Measurements from ENCODE around the gene BEGAIN. TPM values are rescaled to one million over a fixed set of nuclear protein-coding genes. Genes with fewer than 3 reads are reported as not detected.
A peak's percentile ranks its signal among the peaks of the same experiment; 100 is the strongest.

Gene BEGAIN
- total RNA-seq, 4 donors from 2014 or later: 0.22 to 1.3 (median 0.50) TPM; not detected in 1

DNA sequence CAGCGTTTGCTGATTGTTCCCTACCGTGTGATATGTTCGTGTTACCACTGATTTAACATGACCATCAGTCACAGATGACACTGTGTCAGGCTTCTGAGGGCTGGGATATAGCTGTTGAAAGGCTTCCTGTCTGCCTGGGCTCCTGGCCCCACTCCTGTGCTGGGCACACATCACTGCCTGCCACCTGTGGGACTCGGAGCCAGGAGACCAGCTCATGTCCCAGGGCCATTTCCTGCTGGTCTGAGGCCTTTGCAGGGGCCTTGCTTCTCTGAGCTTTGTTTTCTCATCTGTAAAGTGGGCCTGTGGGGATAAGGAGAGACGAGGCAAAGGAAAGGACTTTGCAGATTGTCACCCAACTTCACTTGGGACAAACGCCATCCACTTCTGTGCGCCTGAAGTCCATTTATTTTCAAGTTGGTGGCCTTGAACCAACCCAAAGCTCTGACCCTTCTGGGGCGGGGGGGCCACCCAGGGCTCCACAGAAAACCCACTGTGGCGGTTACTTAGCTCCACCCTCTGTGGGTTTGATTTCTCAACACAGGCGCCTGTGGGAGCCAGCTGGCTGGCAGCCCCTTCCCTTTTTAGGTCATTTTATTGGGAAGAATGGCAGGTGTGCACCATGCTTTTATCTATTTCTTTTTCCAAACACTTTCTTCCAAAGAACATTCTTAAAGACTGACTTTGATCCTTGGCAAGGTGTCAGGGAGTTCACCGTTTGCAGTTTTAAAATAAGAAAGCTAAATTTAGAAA, 54.1 kb downstream of the BEGAIN start:
- peak in 1 of 2 donors; percentile 2 for DNase-seq
- no peaks in the 10 kb centered on the region for H3K27me3 ChIP-seq
- H3K27ac ChIP-seq: no peak overlapping the region
- TF ChIP-seq POLR2A (IDR thresholded peaks at IDR 0.05): no peak
- TF ChIP-seq, protein P1, sequence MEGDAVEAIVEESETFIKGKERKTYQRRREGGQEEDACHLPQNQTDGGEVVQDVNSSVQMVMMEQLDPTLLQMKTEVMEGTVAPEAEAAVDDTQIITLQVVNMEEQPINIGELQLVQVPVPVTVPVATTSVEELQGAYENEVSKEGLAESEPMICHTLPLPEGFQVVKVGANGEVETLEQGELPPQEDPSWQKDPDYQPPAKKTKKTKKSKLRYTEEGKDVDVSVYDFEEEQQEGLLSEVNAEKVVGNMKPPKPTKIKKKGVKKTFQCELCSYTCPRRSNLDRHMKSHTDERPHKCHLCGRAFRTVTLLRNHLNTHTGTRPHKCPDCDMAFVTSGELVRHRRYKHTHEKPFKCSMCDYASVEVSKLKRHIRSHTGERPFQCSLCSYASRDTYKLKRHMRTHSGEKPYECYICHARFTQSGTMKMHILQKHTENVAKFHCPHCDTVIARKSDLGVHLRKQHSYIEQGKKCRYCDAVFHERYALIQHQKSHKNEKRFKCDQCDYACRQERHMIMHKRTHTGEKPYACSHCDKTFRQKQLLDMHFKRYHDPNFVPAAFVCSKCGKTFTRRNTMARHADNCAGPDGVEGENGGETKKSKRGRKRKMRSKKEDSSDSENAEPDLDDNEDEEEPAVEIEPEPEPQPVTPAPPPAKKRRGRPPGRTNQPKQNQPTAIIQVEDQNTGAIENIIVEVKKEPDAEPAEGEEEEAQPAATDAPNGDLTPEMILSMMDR (IDR thresholded peaks at IDR 0.05): no peak
- no peaks in the 10 kb centered on the region for H3K9me3 ChIP-seq
- H3K4me1 ChIP-seq: peaks cover 0 to 6% of the 10 kb centered on the region in 2 donors
- H3K36me3 ChIP-seq: peaks cover 0 to 3% of the 10 kb centered on the region in 2 donors
- WGBS, 2 donors: 81 to 84% methylated on average over 11 of the region's 11 CpGs
- intact Hi-C loops (cut with DNase I): no loop called here
- no peak overlapping the region for H3K4me3 ChIP-seq (replicated peaks in 1 of 3)

GRCh38 chr14:100532154-100532861, 54.9 kb downstream of the BEGAIN start:
- intact Hi-C loops (cut with DNase I): no loop called here
- WGBS, 2 donors: 78 to 84% methylated on average over 10 to 12 of the region's 12 CpGs
- H3K4me1 ChIP-seq: peaks cover 0 to 6% of the 10 kb centered on the region in 2 donors

DNA sequence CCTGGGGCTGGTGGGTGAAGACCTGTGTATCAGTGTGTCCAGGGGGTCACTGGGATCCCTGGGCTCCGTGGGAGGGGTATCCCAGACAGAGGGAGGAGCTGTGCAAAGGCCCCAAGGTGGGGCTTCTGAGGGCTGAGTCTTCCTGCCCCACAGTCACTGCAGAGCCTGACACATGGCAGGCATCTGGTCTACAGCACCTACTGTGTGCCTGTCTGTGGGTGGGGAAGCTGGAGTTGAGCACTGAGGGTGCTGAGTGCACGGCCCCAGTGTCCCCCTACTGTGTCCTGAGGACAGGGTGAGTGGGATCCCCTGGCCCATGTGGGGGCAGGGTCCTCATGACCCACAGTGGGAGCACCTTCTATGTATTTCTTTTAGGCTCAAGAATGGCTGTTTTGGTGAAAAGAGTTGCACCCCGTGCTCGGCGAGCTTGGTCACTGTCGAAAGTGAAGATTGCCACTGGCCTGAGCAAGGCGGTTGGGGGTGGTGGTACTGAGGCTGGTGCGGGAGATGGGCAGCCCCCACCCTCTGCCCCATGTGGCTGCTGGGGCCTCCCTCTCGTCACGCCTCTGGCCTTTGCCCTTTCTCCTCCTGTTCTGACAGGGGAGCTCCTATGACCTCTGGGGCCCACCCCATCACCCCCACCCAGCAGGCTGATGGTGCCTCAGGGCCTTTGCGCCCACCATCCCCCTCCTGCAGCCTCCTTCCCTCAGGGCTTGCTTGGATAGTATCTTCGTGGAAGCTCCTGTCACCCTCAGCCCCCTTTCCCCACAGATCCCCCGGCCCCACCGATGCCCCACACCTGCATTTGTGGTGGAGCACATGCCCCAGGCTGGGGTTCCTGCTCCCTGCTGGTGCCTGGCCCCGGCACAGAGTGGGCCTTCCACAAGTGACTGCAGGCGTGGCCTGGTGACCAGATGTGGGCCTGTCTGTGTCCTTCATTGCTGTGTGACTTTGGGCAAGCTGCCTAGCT, 55.8 kb downstream of the BEGAIN start:
- Histone ChIP-seq H3K36me3 (peaks cover 4 to 7% of the 10 kb centered on the region in 2 donors), H3K4me1 (peaks cover 0 to 6% of the 10 kb centered on the region in 2 donors), H3K27me3 (no peaks in the 10 kb centered on the region), H3K4me3 (replicated peaks in 1 of 3) (no peak overlapping the region), H3K27ac (no peak overlapping the region), H3K9me3 (no peaks in the 10 kb centered on the region)
- 93 to 95% methylated on average over 15 to 16 of the region's 16 CpGs for WGBS, 2 donors
- intact Hi-C loops (cut with DNase I): no loop called here
- TF ChIP-seq, protein P1 (IDR thresholded peaks at IDR 0.05): no peak
- TF ChIP-seq POLR2A (IDR thresholded peaks at IDR 0.05): no peak
- DNase-seq: no peak

More at GRCh38 chr14:100532154-100532861, 54.9 kb downstream of the BEGAIN start:
- Histone ChIP-seq H3K9me3 (no peaks in the 10 kb centered on the region), H3K27me3 (no peaks in the 10 kb centered on the region), H3K4me3 (replicated peaks in 1 of 3) (no peak overlapping the region), H3K27ac (no peak overlapping the region), H3K36me3 (peaks cover 0 to 3% of the 10 kb centered on the region in 2 donors)
- peak in 1 of 2 donors; percentile 1 for DNase-seq
- TF ChIP-seq, protein P1 (IDR thresholded peaks at IDR 0.05): no peak
- no peak for TF ChIP-seq POLR2A (IDR thresholded peaks at IDR 0.05)

DNA sequence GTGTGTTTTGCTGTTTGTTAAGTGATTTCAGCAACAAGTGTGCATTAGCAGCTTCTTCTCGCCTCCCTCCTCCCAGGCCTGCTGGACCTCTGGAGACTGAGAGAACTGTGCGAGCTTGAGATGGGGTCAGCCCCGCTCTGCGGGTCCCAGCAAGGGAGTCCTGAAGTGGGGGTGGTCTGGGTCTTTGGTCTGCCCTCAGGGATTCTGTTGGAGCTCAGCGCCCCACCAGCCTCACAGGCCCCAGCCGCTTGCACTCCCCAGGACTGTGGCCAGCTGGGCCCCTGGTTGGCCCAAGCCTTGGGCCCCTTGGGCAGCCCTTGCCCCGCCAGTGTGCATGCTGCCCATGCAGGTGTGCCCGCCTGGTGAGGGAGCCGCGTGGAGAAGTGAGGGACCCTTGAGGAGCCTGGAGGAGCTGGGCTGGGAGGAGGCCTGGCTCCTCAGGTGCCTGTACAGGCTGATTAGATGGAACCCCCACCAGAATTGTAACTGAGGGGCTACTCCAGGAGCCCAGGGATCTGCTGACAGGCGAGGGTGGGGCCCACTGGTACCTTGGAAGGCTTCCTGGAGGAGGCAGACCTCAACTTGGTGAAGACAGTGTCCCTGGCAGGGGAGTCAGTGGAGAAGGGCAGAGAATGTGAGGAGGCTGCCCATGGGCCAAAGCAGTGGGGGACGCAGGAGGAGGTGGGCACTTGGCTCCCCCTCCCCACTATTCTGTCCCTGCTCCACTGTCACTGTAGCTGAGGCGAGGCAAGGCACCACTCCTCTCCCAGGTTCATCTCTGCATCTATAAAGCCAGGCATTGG, 56.7 kb downstream of the BEGAIN start:
- no peak for DNase-seq
- intact Hi-C loops (cut with DNase I): no loop called here

More for the DNA sequence above, 56.7 kb downstream of the BEGAIN start:
- Histone ChIP-seq H3K9me3 (no peaks in the 10 kb centered on the region), H3K4me1 (peaks cover 0 to 6% of the 10 kb centered on the region in 2 donors), H3K27ac (no peak overlapping the region), H3K36me3 (peaks cover 10 to 11% of the 10 kb centered on the region in 2 donors), H3K27me3 (no peaks in the 10 kb centered on the region), H3K4me3 (replicated peaks in 1 of 3) (no peak overlapping the region)
- WGBS, 2 donors: 96 to 97% methylated on average over 8 to 11 of the region's 13 CpGs
- TF ChIP-seq, protein P1 (IDR thresholded peaks at IDR 0.05): no peak
- no peak for TF ChIP-seq POLR2A (IDR thresholded peaks at IDR 0.05)

All from thyroid gland (tissue), 4 donors.